Mesenteric fat pad (tissue), 1 donor: ENCODE data around the gene SIRPA. TPM values are rescaled to one million over a fixed set of nuclear protein-coding genes. Genes with fewer than 3 reads are reported as not detected.

Experiments
- DNase-seq: peaks from one replicate; pipeline ENCODE4 v3.0.0-alpha.2; 2020; ENCODE audit warnings: low spot score
- total RNA-seq: library from RNA; stranded (reverse); fragmentation: NEBNext Ultra II Directional; extraction: Animal tissue kit (Norgen Biotek cat#: 25700); gene quantifications from one replicate; pipeline ENCODE4 v1.2.1, GENCODE V29; 2021
- donor health status: DM: yes; HTN: yes; CAD: no.

Gene SIRPA
- total RNA-seq, 1 donor from 2014 or later = 100 TPM

- no peak for DNase-seq
These were observed 87.5 kb downstream of the SIRPA start for GRCh38 chr20:1982686-1983085.

- DNase-seq = no peak
These were observed 88.1 kb downstream of the SIRPA start for GRCh38 chr20:1983301-1983700.

- DNase-seq = no peak
These were observed 92.6 kb downstream of the SIRPA start for GRCh38 chr20:1987826-1988225.

Other genes starting within 250 kb of the SIRPA start
- gene SIRPG, start 237.6 kb upstream of the SIRPA start, total RNA-seq = not detected
- not detected for gene PDYN, start 98.7 kb downstream of the SIRPA start, total RNA-seq
- gene STK35, start 206.4 kb downstream of the SIRPA start, total RNA-seq = 22.0 TPM